GM12878 (cell line): ENCODE measurements around the gene STYXL1. TPM values are rescaled to one million over a fixed set of nuclear protein-coding genes. Genes with fewer than 3 reads are reported as not detected.

Experiments used
- ATAC-seq: fragments of 200-7000 bp; cut with Tn5 transposase; 3 replicates; pipeline ENCODE4 v1.9.1; 2020; ENCODE audit warnings: mild to moderate bottlenecking, moderate library complexity
- BruUV-seq: library from RNA; stranded (reverse); fragments of 400-500 nt; replicated peaks from 2 replicates; lab custom pipeline; 2021; lab: Mats Ljungman, UMichigan
- CTCF ChIA-PET: fragments of 300-600 bp; sonication (Branson Sonifier 250); formaldehyde crosslinking; extraction: SDS; loops from one replicate; lab custom pipeline; 2021; ENCODE audit warnings: inconsistent platforms; lab: Yijun Ruan, JAX
- POLR2A ChIA-PET: fragments of 350-600 bp; formaldehyde crosslinking; extraction: SDS; loops from one replicate; lab custom pipeline; 2021; ENCODE audit warnings: inconsistent platforms; lab: Charles Lee
- RAD21 ChIA-PET: fragments of 300-600 bp; sonication (Branson Sonifier 250); formaldehyde crosslinking; loops from one replicate; lab custom pipeline; 2023; ENCODE audit warnings: antibody characterized with exemption; ENCODE audit not compliant: unreplicated experiment; lab: Charles Lee
- SMC1A ChIA-PET: fragments of 300-600 bp; sonication (Branson Sonifier 250); formaldehyde crosslinking; loops from one replicate; lab custom pipeline; 2023; ENCODE audit not compliant: unreplicated experiment, uncharacterized antibody; lab: Charles Lee
- DNase-seq: peaks from one replicate; pipeline ENCODE4 v3.0.0-alpha.2; 2011; ENCODE audit warnings: low read depth, low spot score
- FAIRE-seq: peaks from 3 replicates; lab custom pipeline; 2011; peaks lifted over from hg19 to GRCh38; lab: Jason Lieb, UNC
- H2AFZ ChIP-seq: 2 replicates; pipeline ENCODE4 v1.6.0; 2011; ENCODE audit warnings: low read depth, low read length, control low read depth; ENCODE audit not compliant: control insufficient read depth
- H3K27ac ChIP-seq: 2 replicates; pipeline ENCODE4 v1.5.1; 2011; ENCODE audit warnings: control low read depth; ENCODE audit not compliant: control insufficient read depth, insufficient read depth
- H3K27me3 ChIP-seq, 2 experiments: replicated peaks in 1 of 2; 2 replicates each; pipeline versions ENCODE4 v1.6.0 to v1.6.1; 2011; ENCODE audit warnings: low read length in 1 of 2; ENCODE audit not compliant: control insufficient read depth in 2 of 2, insufficient read depth in 2 of 2
- H3K36me3 ChIP-seq, 2 experiments: 2 replicates each; pipeline ENCODE4 v1.5.1; 2011; ENCODE audit warnings: low read length in 1 of 2; ENCODE audit not compliant: control insufficient read depth in 2 of 2, insufficient read depth in 2 of 2
- H3K4me1 ChIP-seq: 2 replicates; pipeline ENCODE4 v1.6.1; 2011; ENCODE audit warnings: mild to moderate bottlenecking, low read length, moderate library complexity, mixed read lengths; ENCODE audit not compliant: control insufficient read depth, insufficient read depth
- H3K4me2 ChIP-seq: 2 replicates; pipeline ENCODE4 v1.6.0; 2011; ENCODE audit warnings: control low read depth; ENCODE audit not compliant: control insufficient read depth, insufficient read depth
- H3K4me3 ChIP-seq: fragments of 200-600 bp; sonication (generic); 2 replicates; pipeline ENCODE4 v1.5.1; 2016
- H3K79me2 ChIP-seq: 2 replicates; pipeline ENCODE4 v1.6.0; 2011; ENCODE audit warnings: low read length; ENCODE audit not compliant: control insufficient read depth, insufficient read depth
- H3K9ac ChIP-seq: 2 replicates; pipeline ENCODE4 v1.8.0; 2011; ENCODE audit warnings: low read length, control low read depth, mixed read lengths; ENCODE audit not compliant: control insufficient read depth, insufficient read depth
- H3K9me3 ChIP-seq: replicated peaks from 3 replicates; pipeline ENCODE4 v1.5.1; 2011; ENCODE audit warnings: mild to moderate bottlenecking, low read length; ENCODE audit not compliant: control insufficient read depth, insufficient read depth
- H4K20me1 ChIP-seq: 2 replicates; pipeline ENCODE4 v1.6.0; 2011; ENCODE audit not compliant: control insufficient read depth, insufficient read depth
- ATF2 ChIP-seq: IDR thresholded peaks from 2 replicates; pipeline ENCODE4 v1.6.1; 2012; ENCODE audit warnings: low read length, inconsistent platforms
- CEBPB ChIP-seq, 2 experiments: fragments of 150-350 bp in 1 of 2; IDR thresholded peaks; 2 replicates each; pipeline ENCODE4 v1.6.1; 2012 to 2014; ENCODE audit warnings: low read depth in 2 of 2, low read length in 2 of 2, borderline replicate concordance in 1 of 2, inconsistent platforms in 1 of 2
- EGR1 ChIP-seq, 2 experiments: IDR thresholded peaks; 1 replicate in 1 of 2; 2 replicates in 1 of 2; pipeline ENCODE4 v1.6.1; 2011 to 2012; ENCODE audit warnings: low read depth in 2 of 2, low read length in 2 of 2, borderline replicate concordance in 1 of 2, mild to moderate bottlenecking in 1 of 2, moderate library complexity in 1 of 2
- ELK1 ChIP-seq: IDR thresholded peaks from 2 replicates; pipeline ENCODE4 v1.6.1; 2012; ENCODE audit warnings: low read depth, low read length, improper control_type of control experiment
- EZH2 ChIP-seq: IDR thresholded peaks from 2 replicates; pipeline ENCODE4 v1.6.1; 2012; ENCODE audit warnings: low read depth, mild to moderate bottlenecking, control low read depth, inconsistent platforms, low read length, borderline replicate concordance; ENCODE audit not compliant: control insufficient read depth
- WGBS: methylation state at CpG from one replicate; pipeline ENCODE4 v1.1.6; 2016; ENCODE audit warnings: low lambda C conversion rate; ENCODE audit not compliant: insufficient replicate concordance, insufficient coverage; ENCODE audit errors: missing lambda C conversion rate; 5-methylcytosine and 5-hydroxymethylcytosine counted together
- in situ Hi-C: fragments of 300-500 bp; cut with MboI; formaldehyde crosslinking; loops from 9 replicates; pipeline ENCODE4 v1.14.3; 2018; ENCODE audit warnings: mixed read lengths
- intact Hi-C: fragments of 100-400 bp; cut with micrococcal nuclease; formaldehyde crosslinking; loops from one replicate; pipeline ENCODE4 v1.14.2; 2022; ENCODE audit not compliant: unreplicated experiment
- polyA plus RNA-seq, 11 experiments: library from polyadenylated mRNA; depleted of rRNA in 4 of 11; unstranded in 6 of 11; stranded (reverse) in 5 of 11; fragments of >200 nt; fragmentation: Nextera tagmentation in 4 of 11; fragmentation: Illumina TruSeq in 1 of 11; extraction: Ambion mirVana in 4 of 11; extraction: Trizol in 1 of 11; gene quantifications; 1 replicate in 1 of 11; 2 replicates in 10 of 11; pipeline versions ENCODE4 v1.2.1 to v1.2.3, GENCODE V29; 2011 to 2016; ENCODE audit warnings: inconsistent platforms in 2 of 11, missing spikeins in 2 of 11, low read depth in 1 of 11
- total RNA-seq, 4 experiments: library from RNA; depleted of rRNA in 3 of 4; stranded (reverse); fragments of >200 nt in 3 of 4; fragmentation: Illumina TruSeq in 1 of 4; extraction: Trizol in 1 of 4; gene quantifications; 2 replicates each; pipeline versions ENCODE4 v1.2.1 to v1.2.3, GENCODE V29; 2013 to 2021

The STYXL1 gene
- total and polyA plus RNA-seq, 10 of the 15 experiments (the other 5 are each of a cell fraction or from before 2014, with no cell fraction given), result 18.4 to 65.9 (median 40.7) TPM

- Histone ChIP-seq H3K4me1 (no peaks in the 10 kb centered on the region), H4K20me1 (no peaks in the 10 kb centered on the region), H3K4me3 (no peak overlapping the region), H3K9ac (no peak overlapping the region), H2AFZ (no peak overlapping the region), H3K27me3 (no peaks in the 10 kb centered on the region), H3K4me2 (no peak overlapping the region), H3K36me3 (peaks cover 4 to 6% of the 10 kb centered on the region in 2 experiments; a peak in 3 of 4 replicates), H3K9me3 (no peaks in the 10 kb centered on the region), H3K79me2 (no peaks in the 10 kb centered on the region), H3K27ac (no peak overlapping the region)
- SMC1A ChIA-PET, result no interaction called here
- POLR2A ChIA-PET, result no interaction called here
- CTCF ChIA-PET, result no interaction called here
- FAIRE-seq (no peak), ATAC-seq (no peak), DNase-seq (no peak)
- in situ Hi-C loops, result no loop called here
- BruUV-seq, result no TSS peak
- WGBS, result 87% methylated on average over 11 of the region's 11 CpGs
- TF ChIP-seq EGR1 (IDR thresholded peaks at IDR 0.05; ENCODE audit: borderline replicate concordance in 1 of 2, low read depth in 2 of 2, low read length in 2 of 2) (no peak), ATF2 (no peak), CEBPB (IDR thresholded peaks at IDR 0.05; ENCODE audit: borderline replicate concordance in 1 of 2, low read depth in 2 of 2, low read length in 2 of 2) (no peak), EZH2 (no peak), ELK1 (no peak)
- RAD21 ChIA-PET, result interaction anchor here (2.1 kb wide), 1 partner anchor 25 kb away, joined by 5 read pairs; no protein-coding TSS in a partner anchor
- intact Hi-C loops, result no loop called here
Measured at GRCh38 chr7:75953931-75954330, 93.9 kb downstream of the STYXL1 start.
